NB4 (cell line): ENCODE data around the gene ZEB2.

Experiments
- CTCF ChIP-seq: IDR thresholded peaks from one replicate; pipeline ENCODE4 v1.5.1; 2012; ENCODE audit warnings: low read depth, low read length
- MAX ChIP-seq: IDR thresholded peaks from 2 replicates; pipeline ENCODE4 v1.6.1; 2011; ENCODE audit warnings: low read depth, low read length
- POLR2A ChIP-seq: IDR thresholded peaks from 2 replicates; pipeline ENCODE4 v1.6.1; 2011; ENCODE audit warnings: mild to moderate bottlenecking; ENCODE audit not compliant: insufficient read length; ENCODE audit errors: extremely low read depth

GRCh38 chr2:144544053-144544452, 24.1 kb upstream of the ZEB2 start:
- TF ChIP-seq POLR2A (no peak), CTCF (no peak), MAX (no peak)
